Ishikawa (cell line): ENCODE results near the gene MRPL48.

Experiments
- CEBPB ChIP-seq: IDR thresholded peaks from 2 replicates; pipeline ENCODE4 v1.6.1; 2012
- EGR1 ChIP-seq: IDR thresholded peaks from 2 replicates; pipeline ENCODE4 v1.6.1; 2012
- EP300 ChIP-seq: IDR thresholded peaks from 2 replicates; pipeline ENCODE4 v1.6.1; 2012; ENCODE audit warnings: borderline replicate concordance
- FOXM1 ChIP-seq: IDR thresholded peaks from 2 replicates; pipeline ENCODE4 v1.6.1; 2012; ENCODE audit warnings: low read depth, borderline replicate concordance
- MAX ChIP-seq: IDR thresholded peaks from 2 replicates; pipeline ENCODE4 v1.6.1; 2012
- NFIC ChIP-seq: IDR thresholded peaks from 2 replicates; pipeline ENCODE4 v1.6.1; 2012
- RAD21 ChIP-seq: IDR thresholded peaks from 2 replicates; pipeline ENCODE4 v1.6.1; 2012; ENCODE audit warnings: low read depth
- REST ChIP-seq: IDR thresholded peaks from 2 replicates; pipeline ENCODE4 v1.6.1; 2012; ENCODE audit warnings: low read depth, mild to moderate bottlenecking
- TAF1 ChIP-seq: IDR thresholded peaks from 2 replicates; pipeline ENCODE4 v1.6.1; 2012; ENCODE audit warnings: low read depth, mild to moderate bottlenecking
- TEAD4 ChIP-seq: IDR thresholded peaks from 2 replicates; pipeline ENCODE4 v1.6.1; 2012
- USF1 ChIP-seq: IDR thresholded peaks from 2 replicates; pipeline ENCODE4 v1.6.1; 2012
- YY1 ChIP-seq: IDR thresholded peaks from 2 replicates; pipeline ENCODE4 v1.6.1; 2012; ENCODE audit warnings: low read depth
- ZBTB7A ChIP-seq: IDR thresholded peaks from 2 replicates; pipeline ENCODE4 v1.6.1; 2012; ENCODE audit warnings: low read depth

GRCh38 chr11:73783483-73784020 lies 4.1 kb upstream of the MRPL48 start:
- TF ChIP-seq REST = no peak
- TF ChIP-seq CEBPB = no peak
- TF ChIP-seq YY1 = no peak
- no peak for TF ChIP-seq EP300
- no peak for TF ChIP-seq TAF1
- TF ChIP-seq ZBTB7A = no peak
- no peak for TF ChIP-seq NFIC
- TF ChIP-seq EGR1 = no peak
- no peak for TF ChIP-seq RAD21
- no peak for TF ChIP-seq FOXM1
- TF ChIP-seq MAX = no peak
- no peak for TF ChIP-seq USF1
- no peak for TF ChIP-seq TEAD4
